Measurements from ENCODE around the gene SMG7.

GRCh38 chr1:183435497-183435896 lies 36.8 kb upstream of the SMG7 start:
- TF ChIP-seq CTCF (IDR thresholded peaks at IDR 0.05; ENCODE audit: extremely low read depth in 1 of 2, insufficient read depth in 1 of 2, low read depth in 1 of 2, low read length in 2 of 2) (no peak), MYC (IDR thresholded peaks at IDR 0.05; ENCODE audit: low read depth, low read length) (no peak), EZH2 (IDR thresholded peaks at IDR 0.05; ENCODE audit: borderline replicate concordance, low read depth, low read length, severe bottlenecking) (no peak), POLR2A (IDR thresholded peaks at IDR 0.05; ENCODE audit: low read depth, low read length) (no peak), POLR2AphosphoS5 (IDR thresholded peaks at IDR 0.05; ENCODE audit: insufficient read depth, low read depth, low read length) (no peak), FOS (IDR thresholded peaks at IDR 0.05; ENCODE audit: borderline replicate concordance, insufficient read depth, low read length) (no peak), MAX (IDR thresholded peaks at IDR 0.05; ENCODE audit: insufficient read depth, insufficient read length) (no peak), JUN (IDR thresholded peaks at IDR 0.05; ENCODE audit: borderline replicate concordance, insufficient read depth, insufficient read length, low read depth) (no peak), GATA2 (IDR thresholded peaks at IDR 0.05; ENCODE audit: insufficient read depth, insufficient read length, low read depth, low read length) (no peak)
